Tibial nerve (tissue), 4 donors: ENCODE data around the gene IRGQ. TPM values are rescaled to one million over a fixed set of nuclear protein-coding genes. Genes with fewer than 3 reads are reported as not detected.
"Not testable (repeated sequence)": the region's sequence is repeated elsewhere in the genome, so short reads cannot be mapped to it uniquely, and the experiment has no call there.

Source experiments
- DNase-seq, 2 donors: peaks; one replicate each; pipeline ENCODE4 v3.0.0-alpha.2; 2019; ENCODE audit warnings: low spot score in 2 of 2
- H3K27ac ChIP-seq, 4 donors: fragments of 200-600 bp; sonication (generic) in 3 of 4; one replicate each; pipeline ENCODE4 v1.5.1; 2017 to 2019; ENCODE audit warnings: mild to moderate bottlenecking in 1 of 4
- H3K27me3 ChIP-seq, 2 donors: fragments of 200-600 bp; sonication (generic) in 1 of 2; one replicate each; pipeline versions ENCODE4 v1.5.1 to v1.6.0; 2017 to 2019
- H3K36me3 ChIP-seq, 3 donors: fragments of 200-600 bp; sonication (generic); one replicate each; pipeline ENCODE4 v1.5.1; 2018 to 2019
- H3K4me1 ChIP-seq, 4 donors: fragments of 200-600 bp; sonication (generic) in 3 of 4; one replicate each; pipeline ENCODE4 v1.5.1; 2017 to 2019
- H3K4me3 ChIP-seq, 4 donors: fragments of 200-600 bp; sonication (generic) in 3 of 4; one replicate each; pipeline ENCODE4 v1.5.1; 2017 to 2019; ENCODE audit warnings: mild to moderate bottlenecking in 1 of 4, moderate library complexity in 1 of 4
- H3K9me3 ChIP-seq, 4 donors: fragments of 200-600 bp; sonication (generic) in 3 of 4; one replicate each; pipeline ENCODE4 v1.5.1; 2017 to 2019
- EP300 ChIP-seq, 2 donors: sonication (generic); formaldehyde crosslinking; IDR thresholded peaks; one replicate each; pipeline ENCODE4 v1.6.1; 2017; ENCODE audit warnings: antibody characterized with exemption in 2 of 2, mild to moderate bottlenecking in 1 of 2
- POLR2A ChIP-seq, 2 donors: fragments of 450-650 bp; IDR thresholded peaks; one replicate each; pipeline ENCODE4 v1.6.1; 2017; ENCODE audit warnings: antibody characterized with exemption in 2 of 2, mild to moderate bottlenecking in 2 of 2, moderate library complexity in 2 of 2
- WGBS, 2 donors: methylation state at CpG; one replicate each; pipeline ENCODE4 v1.1.5; 2018; 5-methylcytosine and 5-hydroxymethylcytosine counted together
- total RNA-seq, 4 donors: library from RNA; depleted of rRNA; stranded (reverse); fragments of >200 nt; gene quantifications; one replicate each; pipeline ENCODE4 v1.1.0, GENCODE V29; 2016
- TF ChIP-seq, protein P1 (sequence below), 5 experiments: fragments of 200-600 bp in 3 of 5; fragments of 450-650 bp in 2 of 5; sonication (generic) in 3 of 5; IDR thresholded peaks; one replicate each; pipeline ENCODE4 v1.5.1; 2016 to 2019; ENCODE audit warnings: antibody characterized with exemption in 5 of 5, mild to moderate bottlenecking in 3 of 5, moderate library complexity in 2 of 5

Gene IRGQ
- total RNA-seq, 4 donors from 2014 or later: 21.6 to 26.1 (median 23.6) TPM

DNA sequence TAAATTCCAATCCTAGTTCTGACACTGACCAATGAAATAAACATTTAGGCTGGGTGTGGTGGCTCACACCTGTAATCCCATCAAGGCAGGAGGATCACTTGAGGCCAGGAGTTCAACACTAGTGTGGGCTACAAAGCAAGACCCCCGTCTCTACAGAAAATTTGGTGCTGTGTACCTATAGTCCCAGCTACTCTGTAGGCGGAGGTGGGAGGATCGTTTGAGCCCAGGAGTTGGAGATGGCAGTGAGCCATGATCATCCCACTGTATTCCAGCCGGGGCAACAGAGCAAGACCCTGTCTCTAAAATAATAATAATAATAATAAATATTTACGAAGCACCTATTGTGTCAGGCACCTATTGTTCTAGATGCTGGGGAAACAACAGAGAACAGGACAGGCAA, 6.7 kb downstream of the IRGQ start:
- H3K27me3 ChIP-seq: no peaks in the 10 kb centered on the region
- H3K9me3 ChIP-seq: no peaks in the 10 kb centered on the region
- peaks cover 0 to 18% (median 5%) of the 10 kb centered on the region in 4 donors for H3K4me1 ChIP-seq
- H3K4me3 ChIP-seq: no peak overlapping the region
- peaks cover 0 to 80% (median 0%) of the 10 kb centered on the region in 3 donors for H3K36me3 ChIP-seq
- H3K27ac ChIP-seq: no peak overlapping the region
- TF ChIP-seq POLR2A (IDR thresholded peaks at IDR 0.05) (no peak), EP300 (IDR thresholded peaks at IDR 0.05) (no peak)
- TF ChIP-seq, protein P1, sequence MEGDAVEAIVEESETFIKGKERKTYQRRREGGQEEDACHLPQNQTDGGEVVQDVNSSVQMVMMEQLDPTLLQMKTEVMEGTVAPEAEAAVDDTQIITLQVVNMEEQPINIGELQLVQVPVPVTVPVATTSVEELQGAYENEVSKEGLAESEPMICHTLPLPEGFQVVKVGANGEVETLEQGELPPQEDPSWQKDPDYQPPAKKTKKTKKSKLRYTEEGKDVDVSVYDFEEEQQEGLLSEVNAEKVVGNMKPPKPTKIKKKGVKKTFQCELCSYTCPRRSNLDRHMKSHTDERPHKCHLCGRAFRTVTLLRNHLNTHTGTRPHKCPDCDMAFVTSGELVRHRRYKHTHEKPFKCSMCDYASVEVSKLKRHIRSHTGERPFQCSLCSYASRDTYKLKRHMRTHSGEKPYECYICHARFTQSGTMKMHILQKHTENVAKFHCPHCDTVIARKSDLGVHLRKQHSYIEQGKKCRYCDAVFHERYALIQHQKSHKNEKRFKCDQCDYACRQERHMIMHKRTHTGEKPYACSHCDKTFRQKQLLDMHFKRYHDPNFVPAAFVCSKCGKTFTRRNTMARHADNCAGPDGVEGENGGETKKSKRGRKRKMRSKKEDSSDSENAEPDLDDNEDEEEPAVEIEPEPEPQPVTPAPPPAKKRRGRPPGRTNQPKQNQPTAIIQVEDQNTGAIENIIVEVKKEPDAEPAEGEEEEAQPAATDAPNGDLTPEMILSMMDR (IDR thresholded peaks at IDR 0.05): no peak
- 67 to 88% methylated on average over 5 of the region's 5 CpGs for WGBS, 2 donors
- no peak for DNase-seq

DNA sequence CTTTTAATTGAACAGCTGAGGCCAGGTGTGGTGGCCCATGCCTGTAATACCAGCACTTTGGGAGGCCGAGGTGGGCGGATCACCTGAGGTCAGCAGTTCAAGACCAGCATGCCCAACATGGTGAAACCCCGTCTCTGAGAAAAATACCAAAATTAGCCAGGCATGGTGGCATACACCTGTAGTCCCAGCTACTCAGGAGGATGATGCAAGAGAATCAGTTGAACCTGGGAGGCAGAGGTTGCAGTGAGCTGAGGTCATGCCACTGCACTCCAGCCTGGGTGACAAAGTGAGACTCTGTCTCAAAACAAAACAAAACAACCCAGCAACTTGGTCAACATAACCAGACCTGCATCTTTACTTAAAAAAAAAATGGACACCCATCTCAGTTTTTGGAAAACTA, 8.9 kb downstream of the IRGQ start:
- not testable (repeated sequence) for H3K27me3 ChIP-seq, H3K27ac ChIP-seq, H3K9me3 ChIP-seq, DNase-seq, H3K4me3 ChIP-seq
- 91 to 95% methylated on average over 3 of the region's 3 CpGs for WGBS, 2 donors
- H3K4me1 ChIP-seq: peaks cover 0 to 11% (median 0%) of the 10 kb centered on the region in 4 donors
- H3K36me3 ChIP-seq: peaks cover 0 to 60% (median 0%) of the 10 kb centered on the region in 3 donors

DNA sequence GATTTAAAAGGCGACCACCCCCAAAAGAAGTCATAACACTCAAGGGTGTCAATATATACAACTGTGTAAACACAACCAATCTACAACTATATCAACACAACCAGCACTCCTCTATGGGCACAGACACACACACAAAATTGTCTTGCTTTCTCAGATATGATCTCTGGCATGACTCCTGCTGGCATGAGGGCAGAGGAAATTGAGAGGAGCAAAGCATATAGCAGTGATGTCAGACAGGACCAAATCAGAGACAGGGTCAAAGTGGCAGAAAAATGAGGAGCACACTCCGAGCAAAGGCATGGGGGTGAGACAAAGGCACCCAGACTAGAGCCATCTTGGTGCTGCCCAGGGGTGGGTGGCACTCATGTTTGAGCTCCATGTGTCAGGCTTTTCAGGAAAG, 9.6 kb downstream of the IRGQ start:
- TF ChIP-seq, protein P1 (IDR thresholded peaks at IDR 0.05): no peak
- no peak for TF ChIP-seq POLR2A (IDR thresholded peaks at IDR 0.05)
- TF ChIP-seq EP300 (IDR thresholded peaks at IDR 0.05): no peak
- Histone ChIP-seq H3K4me3 (no peak overlapping the region), H3K36me3 (peaks cover 0 to 53% (median 0%) of the 10 kb centered on the region in 3 donors), H3K4me1 (peaks cover 0 to 18% (median 0%) of the 10 kb centered on the region in 4 donors), H3K9me3 (no peaks in the 10 kb centered on the region), H3K27ac (no peak overlapping the region), H3K27me3 (no peaks in the 10 kb centered on the region)
- no peak for DNase-seq
- 47 to 60% methylated on average over 2 of the region's 2 CpGs for WGBS, 2 donors

DNA sequence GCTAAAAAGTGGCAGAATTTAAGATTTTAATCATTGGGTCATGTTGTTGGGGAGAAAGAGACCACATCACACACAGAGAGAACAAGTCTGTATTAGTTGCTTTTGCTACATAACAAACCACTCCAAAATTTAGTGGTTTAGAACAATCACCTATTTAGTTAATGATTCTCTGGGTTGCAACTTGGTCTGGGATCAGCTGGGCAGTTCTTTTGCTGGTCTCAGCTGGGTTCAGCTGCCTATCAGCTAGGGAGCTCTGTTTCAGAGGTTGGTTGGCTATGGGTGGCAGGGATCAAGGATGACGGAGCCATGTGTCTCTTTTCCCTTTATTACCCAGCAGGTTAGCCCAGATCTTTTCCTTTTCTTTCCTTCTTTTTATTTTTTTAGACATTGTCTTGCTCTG, 11.4 kb downstream of the IRGQ start:
- H3K4me1 ChIP-seq: peaks cover 0 to 35% (median 6%) of the 10 kb centered on the region in 4 donors
- H3K36me3 ChIP-seq: peaks cover 0 to 34% (median 0%) of the 10 kb centered on the region in 3 donors
- H3K9me3 ChIP-seq: no peaks in the 10 kb centered on the region
- no peak for DNase-seq
- H3K4me3 ChIP-seq: no peak overlapping the region
- H3K27ac ChIP-seq: peak overlapping the region in 1 of 4 donors; percentile 43
- H3K27me3 ChIP-seq: no peaks in the 10 kb centered on the region
- TF ChIP-seq POLR2A (IDR thresholded peaks at IDR 0.05): no peak
- no peak for TF ChIP-seq EP300 (IDR thresholded peaks at IDR 0.05)
- TF ChIP-seq, protein P1 (IDR thresholded peaks at IDR 0.05): no peak
- 81 to 100% methylated on average over 1 of the region's 1 CpG for WGBS, 2 donors

DNA sequence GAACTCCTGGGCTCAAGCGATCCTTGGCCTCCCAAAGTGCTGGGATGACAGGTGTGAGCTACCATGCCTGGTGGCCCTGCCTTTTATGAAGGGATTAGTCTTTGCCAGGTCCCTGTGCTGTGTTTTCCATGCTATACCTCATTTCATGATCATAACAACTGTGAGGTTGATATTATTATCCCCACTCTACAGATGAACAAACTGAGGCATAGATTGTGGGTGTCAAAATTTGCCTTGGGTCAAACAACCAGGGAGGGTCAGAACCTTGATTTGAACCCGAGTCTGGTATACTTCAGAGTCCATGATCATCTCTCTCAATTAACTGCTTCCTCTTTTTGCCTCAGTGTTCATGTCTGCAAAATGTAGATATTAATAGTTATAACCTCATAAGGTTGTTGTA, 13.4 kb downstream of the IRGQ start:
- Histone ChIP-seq H3K4me1 (peaks cover 0 to 35% (median 7%) of the 10 kb centered on the region in 4 donors), H3K36me3 (peaks cover 0 to 17% (median 0%) of the 10 kb centered on the region in 3 donors), H3K27me3 (no peaks in the 10 kb centered on the region), H3K9me3 (no peaks in the 10 kb centered on the region), H3K4me3 (no peak overlapping the region), H3K27ac (peak overlapping the region in 1 of 4 donors; percentile 89)
- 94 to 95% methylated on average over 2 of the region's 2 CpGs for WGBS, 2 donors
- TF ChIP-seq EP300 (IDR thresholded peaks at IDR 0.05): no peak
- no peak for TF ChIP-seq POLR2A (IDR thresholded peaks at IDR 0.05)
- TF ChIP-seq, protein P1 (IDR thresholded peaks at IDR 0.05): no peak
- no peak for DNase-seq

DNA sequence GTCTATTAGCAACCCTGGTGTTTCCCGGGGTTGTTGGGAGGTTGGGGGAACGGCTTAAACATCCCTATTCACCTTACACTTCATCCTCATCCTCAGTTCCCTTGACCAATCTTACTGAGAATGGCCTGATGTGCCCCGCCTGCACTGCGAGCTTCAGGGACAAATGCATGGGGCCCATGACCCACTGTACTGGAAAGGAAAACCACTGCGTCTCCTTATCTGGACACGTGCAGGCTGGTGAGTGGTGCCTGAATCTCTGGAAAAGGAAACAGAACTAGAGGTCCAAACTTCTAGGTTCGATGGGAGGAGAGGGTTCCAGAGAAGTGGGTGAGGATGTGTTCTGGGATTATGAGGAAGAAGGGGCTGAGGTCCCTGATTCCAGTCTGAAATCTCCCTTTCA, 14.5 kb downstream of the IRGQ start:
- no peaks in the 10 kb centered on the region for H3K9me3 ChIP-seq
- TF ChIP-seq EP300 (IDR thresholded peaks at IDR 0.05) (no peak), POLR2A (IDR thresholded peaks at IDR 0.05) (no peak)
- TF ChIP-seq, protein P1 (IDR thresholded peaks at IDR 0.05): no peak
- H3K4me1 ChIP-seq: peaks cover 0 to 37% (median 7%) of the 10 kb centered on the region in 4 donors
- 67 to 74% methylated on average over 7 of the region's 7 CpGs for WGBS, 2 donors
- H3K36me3 ChIP-seq: peaks cover 0 to 10% (median 0%) of the 10 kb centered on the region in 3 donors
- peak overlapping the region in 3 of 4 donors; percentile 80 to 93 (median 89) for H3K27ac ChIP-seq
- H3K27me3 ChIP-seq: no peaks in the 10 kb centered on the region
- no peak for DNase-seq
- H3K4me3 ChIP-seq: peak overlapping the region in 1 of 4 donors; percentile 60
